Hematopoietic multipotent progenitor cell treated with erythropoietin and hydrocortisone succinate and interleukin-3 and kit ligand, for 4 days (in vitro differentiated cells): Measurements from ENCODE around the gene PILRB.

ENCODE experiments used
- DNase-seq: peaks from one replicate; pipeline ENCODE4 v3.0.0-alpha.2; 2015

The PILRB gene

DNA sequence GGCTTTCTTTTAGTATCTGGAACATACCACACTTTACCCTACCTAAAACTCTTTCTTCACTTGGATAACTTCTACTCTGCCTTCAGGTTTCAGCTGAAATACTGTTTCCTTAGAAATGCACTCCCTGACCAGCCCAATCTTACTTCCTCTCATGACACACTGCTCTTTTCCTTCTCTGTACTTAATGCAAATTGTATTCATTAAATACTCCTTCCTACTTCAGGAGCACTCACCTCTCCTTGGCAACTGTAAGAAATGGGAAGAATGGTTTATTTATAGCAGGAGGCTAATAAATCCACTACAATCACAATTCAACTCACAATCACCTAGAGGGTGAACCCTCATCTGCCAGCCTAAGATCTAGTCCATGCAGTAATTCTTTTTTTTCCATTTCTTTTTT lies 55.4 kb downstream of the PILRB start:
- no peak for DNase-seq

DNA sequence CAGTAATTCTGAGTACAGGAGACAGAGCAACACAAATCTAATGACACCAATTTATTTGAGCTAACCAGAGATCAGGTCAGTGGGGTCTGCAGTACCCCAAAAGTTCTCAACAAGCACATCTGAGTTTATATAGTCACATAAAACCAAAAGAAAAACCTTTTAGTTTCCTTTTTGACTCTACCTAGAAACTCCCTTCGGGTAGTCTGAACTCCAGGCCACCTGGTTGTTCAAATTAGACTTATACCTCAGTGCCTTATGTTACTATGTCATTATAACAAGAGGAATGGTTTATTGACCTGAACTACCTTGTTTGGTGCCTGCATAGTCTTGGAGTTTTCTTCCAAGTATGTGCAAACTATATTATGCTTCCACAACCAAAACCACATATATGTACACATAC lies 56.0 kb downstream of the PILRB start:
- DNase-seq, result no peak

DNA sequence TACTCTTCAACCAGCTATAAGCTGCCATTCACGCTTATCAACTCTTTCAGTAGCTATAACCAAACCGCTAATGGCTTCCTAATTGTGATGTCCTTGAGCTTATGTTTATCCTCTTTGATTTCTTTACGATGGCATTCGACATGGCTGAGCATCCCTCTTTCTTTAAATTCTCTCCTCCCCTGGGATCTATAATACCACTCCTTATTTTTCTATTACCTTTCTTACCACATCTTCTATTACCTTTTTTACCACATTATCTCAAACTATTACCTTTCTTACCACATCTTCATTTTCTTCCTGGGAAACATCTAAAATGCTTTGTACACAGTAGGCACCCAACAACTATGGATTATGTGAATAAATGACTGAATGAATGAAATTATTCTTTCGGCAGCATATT lies 57.5 kb downstream of the PILRB start:
- DNase-seq, result no peak
